ENCODE results near the gene ARHGEF28. TPM values are rescaled to one million over a fixed set of nuclear protein-coding genes. Genes with fewer than 3 reads are reported as not detected.
A peak's percentile ranks its signal among the peaks of the same experiment; 100 is the strongest.

ARHGEF28 gene
- total and polyA plus RNA-seq, 12 donors: 0.62 to 3.4 (median 1.5) TPM

GRCh38 chr5:73918791-73919221 lies 292.8 kb downstream of the ARHGEF28 start:
- H3K36me3 ChIP-seq: no peaks in the 10 kb centered on the region
- 53 to 63% methylated on average over 6 of the region's 6 CpGs for WGBS, 2 donors
- TF ChIP-seq, protein P1, sequence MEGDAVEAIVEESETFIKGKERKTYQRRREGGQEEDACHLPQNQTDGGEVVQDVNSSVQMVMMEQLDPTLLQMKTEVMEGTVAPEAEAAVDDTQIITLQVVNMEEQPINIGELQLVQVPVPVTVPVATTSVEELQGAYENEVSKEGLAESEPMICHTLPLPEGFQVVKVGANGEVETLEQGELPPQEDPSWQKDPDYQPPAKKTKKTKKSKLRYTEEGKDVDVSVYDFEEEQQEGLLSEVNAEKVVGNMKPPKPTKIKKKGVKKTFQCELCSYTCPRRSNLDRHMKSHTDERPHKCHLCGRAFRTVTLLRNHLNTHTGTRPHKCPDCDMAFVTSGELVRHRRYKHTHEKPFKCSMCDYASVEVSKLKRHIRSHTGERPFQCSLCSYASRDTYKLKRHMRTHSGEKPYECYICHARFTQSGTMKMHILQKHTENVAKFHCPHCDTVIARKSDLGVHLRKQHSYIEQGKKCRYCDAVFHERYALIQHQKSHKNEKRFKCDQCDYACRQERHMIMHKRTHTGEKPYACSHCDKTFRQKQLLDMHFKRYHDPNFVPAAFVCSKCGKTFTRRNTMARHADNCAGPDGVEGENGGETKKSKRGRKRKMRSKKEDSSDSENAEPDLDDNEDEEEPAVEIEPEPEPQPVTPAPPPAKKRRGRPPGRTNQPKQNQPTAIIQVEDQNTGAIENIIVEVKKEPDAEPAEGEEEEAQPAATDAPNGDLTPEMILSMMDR (IDR thresholded peaks at IDR 0.05): no peak
- H3K9me3 ChIP-seq: no peaks in the 10 kb centered on the region
- intact Hi-C loops (cut with DNase I): loop anchor here in 2 of 10 donors (10.0 kb wide), 1 partner anchor 116 kb away; no protein-coding TSS in a partner anchor
- ATAC-seq (peak in 4 of 8 donors; percentile 27 to 46 (median 32)), DNase-seq (no peak)
- H3K27me3 ChIP-seq: no peaks in the 10 kb centered on the region
- H3K4me3 ChIP-seq: peak overlapping the region in 3 of 10 donors; percentile 8 to 16 (median 9)
- peak overlapping the region in 1 of 10 donors; percentile 8 for H3K27ac ChIP-seq
- peaks cover 0 to 20% (median 13%) of the 10 kb centered on the region in 9 donors for H3K4me1 ChIP-seq

GRCh38 chr5:73921741-73922140 lies 295.7 kb downstream of the ARHGEF28 start:
- Histone ChIP-seq H3K9me3 (no peaks in the 10 kb centered on the region), H3K4me3 (no peak overlapping the region), H3K36me3 (no peaks in the 10 kb centered on the region), H3K4me1 (peaks cover 0 to 20% (median 13%) of the 10 kb centered on the region in 9 donors), H3K27ac (no peak overlapping the region), H3K27me3 (no peaks in the 10 kb centered on the region)
- ATAC-seq (no peak), DNase-seq (no peak)
- 76 to 88% methylated on average over 3 of the region's 3 CpGs for WGBS, 2 donors
- intact Hi-C loops (cut with DNase I): no loop called here
- TF ChIP-seq, protein P1 (IDR thresholded peaks at IDR 0.05): no peak

DNA sequence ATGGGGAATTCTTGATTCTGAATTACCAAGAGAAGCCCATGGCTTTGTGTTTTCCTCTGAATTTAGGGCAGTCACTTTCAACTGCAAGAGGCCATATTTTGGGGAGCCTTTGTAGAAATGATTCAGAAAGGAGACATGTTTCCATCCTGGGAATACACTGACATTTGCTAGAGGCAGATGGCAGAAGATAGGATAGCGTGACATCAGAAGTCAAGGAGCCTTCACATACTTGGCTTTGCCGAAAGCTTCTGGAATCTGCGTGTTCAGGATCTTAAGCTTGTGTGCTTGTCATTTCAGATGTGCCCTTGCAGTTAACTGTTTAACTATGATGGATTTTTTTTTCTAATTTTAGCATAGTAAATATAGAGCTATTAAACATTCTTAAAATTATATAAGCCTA lies 296.2 kb downstream of the ARHGEF28 start:
- H3K9me3 ChIP-seq: no peaks in the 10 kb centered on the region
- intact Hi-C loops (cut with DNase I): no loop called here
- no peaks in the 10 kb centered on the region for H3K36me3 ChIP-seq
- ATAC-seq: no peak
- H3K27ac ChIP-seq: no peak overlapping the region
- 95 to 96% methylated on average over 3 of the region's 3 CpGs for WGBS, 2 donors
- H3K4me3 ChIP-seq: no peak overlapping the region
- H3K4me1 ChIP-seq: peaks cover 0 to 19% (median 13%) of the 10 kb centered on the region in 9 donors
- TF ChIP-seq, protein P1 (IDR thresholded peaks at IDR 0.05): no peak
- no peak for DNase-seq
- H3K27me3 ChIP-seq: no peaks in the 10 kb centered on the region

- 78 to 89% methylated on average over 7 of the region's 7 CpGs for WGBS, 2 donors
Measured at GRCh38 chr5:73922875-73923557, 297.0 kb downstream of the ARHGEF28 start.

More at GRCh38 chr5:73922875-73923557, 297.0 kb downstream of the ARHGEF28 start:
- Histone ChIP-seq H3K27ac (no peak overlapping the region), H3K4me1 (peaks cover 0 to 15% (median 7%) of the 10 kb centered on the region in 9 donors), H3K9me3 (no peaks in the 10 kb centered on the region), H3K4me3 (no peak overlapping the region), H3K27me3 (no peaks in the 10 kb centered on the region), H3K36me3 (no peaks in the 10 kb centered on the region)
- DNase-seq (no peak), ATAC-seq (no peak)
- intact Hi-C loops (cut with DNase I): no loop called here
- TF ChIP-seq, protein P1 (IDR thresholded peaks at IDR 0.05): no peak
